ENCODE results near the gene RUNX2.

The RUNX2 gene

GRCh38 chr6:45685076-45685475 is 356.9 kb downstream of the RUNX2 start:
- H3K36me3 ChIP-seq (ENCODE audit: control insufficient read depth in 1 of 2, insufficient read depth in 2 of 2, low read length in 2 of 2): no peaks in the 10 kb centered on the region
- no peak overlapping the region for H3K4me3 ChIP-seq (ENCODE audit: low read depth in 1 of 2, low read length in 2 of 2)
- no peak overlapping the region for H3K27ac ChIP-seq (ENCODE audit: low read depth, low read length)
- H3K27me3 ChIP-seq (ENCODE audit: control insufficient read depth in 1 of 2, insufficient read depth in 2 of 2, low read length in 2 of 2): peaks cover 0 to 2% of the 10 kb centered on the region in 2 donors
- H3K9me3 ChIP-seq (ENCODE audit: control insufficient read depth in 1 of 2, low read length in 2 of 2): peaks cover 3 to 9% of the 10 kb centered on the region in 2 donors
- no peak overlapping the region for H3K9ac ChIP-seq (ENCODE audit: low read depth in 1 of 2, low read length in 2 of 2)
- no peaks in the 10 kb centered on the region for H3K4me1 ChIP-seq (ENCODE audit: control insufficient read depth in 1 of 2, insufficient read depth in 2 of 2, low read length in 2 of 2)

GRCh38 chr6:45686841-45687569 is 358.9 kb downstream of the RUNX2 start:
- peaks cover 0 to 2% of the 10 kb centered on the region in 2 donors for H3K27me3 ChIP-seq (ENCODE audit: control insufficient read depth in 1 of 2, insufficient read depth in 2 of 2, low read length in 2 of 2)
- H3K36me3 ChIP-seq (ENCODE audit: control insufficient read depth in 1 of 2, insufficient read depth in 2 of 2, low read length in 2 of 2): no peaks in the 10 kb centered on the region
- no peaks in the 10 kb centered on the region for H3K4me1 ChIP-seq (ENCODE audit: control insufficient read depth in 1 of 2, insufficient read depth in 2 of 2, low read length in 2 of 2)
- H3K27ac ChIP-seq (ENCODE audit: low read depth, low read length): no peak overlapping the region
- H3K9me3 ChIP-seq (ENCODE audit: control insufficient read depth in 1 of 2, low read length in 2 of 2): peaks cover 2 to 4% of the 10 kb centered on the region in 2 donors
- H3K4me3 ChIP-seq (ENCODE audit: low read depth in 1 of 2, low read length in 2 of 2): no peak overlapping the region
- no peak overlapping the region for H3K9ac ChIP-seq (ENCODE audit: low read depth in 1 of 2, low read length in 2 of 2)

- no peaks in the 10 kb centered on the region for H3K4me1 ChIP-seq (ENCODE audit: control insufficient read depth in 1 of 2, insufficient read depth in 2 of 2, low read length in 2 of 2)
- H3K9ac ChIP-seq (ENCODE audit: low read depth in 1 of 2, low read length in 2 of 2): no peak overlapping the region
- no peak overlapping the region for H3K4me3 ChIP-seq (ENCODE audit: low read depth in 1 of 2, low read length in 2 of 2)
- H3K27me3 ChIP-seq (ENCODE audit: control insufficient read depth in 1 of 2, insufficient read depth in 2 of 2, low read length in 2 of 2): peaks cover 0 to 2% of the 10 kb centered on the region in 2 donors
- no peaks in the 10 kb centered on the region for H3K9me3 ChIP-seq (ENCODE audit: control insufficient read depth in 1 of 2, low read length in 2 of 2)
- no peaks in the 10 kb centered on the region for H3K36me3 ChIP-seq (ENCODE audit: control insufficient read depth in 1 of 2, insufficient read depth in 2 of 2, low read length in 2 of 2)
- H3K27ac ChIP-seq (ENCODE audit: low read depth, low read length): no peak overlapping the region
These were observed 359.4 kb downstream of the RUNX2 start for GRCh38 chr6:45687570-45687969.

GRCh38 chr6:45688180-45688579 is 360.1 kb downstream of the RUNX2 start:
- no peak overlapping the region for H3K27ac ChIP-seq (ENCODE audit: low read depth, low read length)
- peaks cover 0 to 2% of the 10 kb centered on the region in 2 donors for H3K27me3 ChIP-seq (ENCODE audit: control insufficient read depth in 1 of 2, insufficient read depth in 2 of 2, low read length in 2 of 2)
- no peaks in the 10 kb centered on the region for H3K9me3 ChIP-seq (ENCODE audit: control insufficient read depth in 1 of 2, low read length in 2 of 2)
- H3K4me1 ChIP-seq (ENCODE audit: control insufficient read depth in 1 of 2, insufficient read depth in 2 of 2, low read length in 2 of 2): no peaks in the 10 kb centered on the region
- H3K4me3 ChIP-seq (ENCODE audit: low read depth in 1 of 2, low read length in 2 of 2): no peak overlapping the region
- H3K36me3 ChIP-seq (ENCODE audit: control insufficient read depth in 1 of 2, insufficient read depth in 2 of 2, low read length in 2 of 2): no peaks in the 10 kb centered on the region
- no peak overlapping the region for H3K9ac ChIP-seq (ENCODE audit: low read depth in 1 of 2, low read length in 2 of 2)

GRCh38 chr6:45689926-45690615 is 361.9 kb downstream of the RUNX2 start:
- H3K36me3 ChIP-seq (ENCODE audit: control insufficient read depth in 1 of 2, insufficient read depth in 2 of 2, low read length in 2 of 2): no peaks in the 10 kb centered on the region
- H3K4me1 ChIP-seq (ENCODE audit: control insufficient read depth in 1 of 2, insufficient read depth in 2 of 2, low read length in 2 of 2): no peaks in the 10 kb centered on the region
- H3K9ac ChIP-seq (ENCODE audit: low read depth in 1 of 2, low read length in 2 of 2): no peak overlapping the region
- no peak overlapping the region for H3K27ac ChIP-seq (ENCODE audit: low read depth, low read length)
- H3K27me3 ChIP-seq (ENCODE audit: control insufficient read depth in 1 of 2, insufficient read depth in 2 of 2, low read length in 2 of 2): peaks cover 0 to 2% of the 10 kb centered on the region in 2 donors
- no peak overlapping the region for H3K4me3 ChIP-seq (ENCODE audit: low read depth in 1 of 2, low read length in 2 of 2)
- H3K9me3 ChIP-seq (ENCODE audit: control insufficient read depth in 1 of 2, low read length in 2 of 2): no peaks in the 10 kb centered on the region

GRCh38 chr6:45690846-45691245 is 362.7 kb downstream of the RUNX2 start:
- Histone ChIP-seq H3K36me3 (ENCODE audit: control insufficient read depth in 1 of 2, insufficient read depth in 2 of 2, low read length in 2 of 2) (no peaks in the 10 kb centered on the region), H3K27ac (ENCODE audit: low read depth, low read length) (no peak overlapping the region), H3K27me3 (ENCODE audit: control insufficient read depth in 1 of 2, insufficient read depth in 2 of 2, low read length in 2 of 2) (peaks cover 0 to 2% of the 10 kb centered on the region in 2 donors), H3K4me1 (ENCODE audit: control insufficient read depth in 1 of 2, insufficient read depth in 2 of 2, low read length in 2 of 2) (no peaks in the 10 kb centered on the region), H3K4me3 (ENCODE audit: low read depth in 1 of 2, low read length in 2 of 2) (no peak overlapping the region), H3K9ac (ENCODE audit: low read depth in 1 of 2, low read length in 2 of 2) (no peak overlapping the region), H3K9me3 (ENCODE audit: control insufficient read depth in 1 of 2, low read length in 2 of 2) (no peaks in the 10 kb centered on the region)

DNA sequence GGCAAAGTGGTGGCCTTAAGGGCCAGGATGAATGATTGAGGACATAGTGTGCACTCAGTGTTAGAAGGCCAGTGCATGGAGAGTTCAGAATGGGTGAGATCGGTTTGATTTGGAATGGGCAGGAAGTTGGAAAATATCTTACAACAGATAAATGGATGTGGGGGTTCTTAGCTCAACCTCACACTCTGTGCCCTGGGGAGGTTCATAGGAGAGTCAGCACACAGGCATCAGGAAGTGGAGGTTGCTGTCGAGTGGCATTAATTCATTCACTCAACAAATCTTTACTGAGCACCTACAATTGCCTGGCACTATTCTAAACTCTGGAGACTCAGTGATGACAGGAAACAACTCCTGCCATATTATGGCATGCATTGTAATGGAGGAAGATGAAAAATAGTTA is 363.3 kb downstream of the RUNX2 start:
- no peak overlapping the region for H3K27ac ChIP-seq (ENCODE audit: low read depth, low read length)
- H3K9me3 ChIP-seq (ENCODE audit: control insufficient read depth in 1 of 2, low read length in 2 of 2): no peaks in the 10 kb centered on the region
- H3K27me3 ChIP-seq (ENCODE audit: control insufficient read depth in 1 of 2, insufficient read depth in 2 of 2, low read length in 2 of 2): peaks cover 0 to 2% of the 10 kb centered on the region in 2 donors
- no peaks in the 10 kb centered on the region for H3K36me3 ChIP-seq (ENCODE audit: control insufficient read depth in 1 of 2, insufficient read depth in 2 of 2, low read length in 2 of 2)
- H3K4me1 ChIP-seq (ENCODE audit: control insufficient read depth in 1 of 2, insufficient read depth in 2 of 2, low read length in 2 of 2): no peaks in the 10 kb centered on the region
- no peak overlapping the region for H3K9ac ChIP-seq (ENCODE audit: low read depth in 1 of 2, low read length in 2 of 2)
- H3K4me3 ChIP-seq (ENCODE audit: low read depth in 1 of 2, low read length in 2 of 2): no peak overlapping the region

GRCh38 chr6:45692021-45692420 is 363.9 kb downstream of the RUNX2 start:
- Histone ChIP-seq H3K4me3 (ENCODE audit: low read depth in 1 of 2, low read length in 2 of 2) (no peak overlapping the region), H3K27ac (ENCODE audit: low read depth, low read length) (no peak overlapping the region), H3K36me3 (ENCODE audit: control insufficient read depth in 1 of 2, insufficient read depth in 2 of 2, low read length in 2 of 2) (no peaks in the 10 kb centered on the region), H3K27me3 (ENCODE audit: control insufficient read depth in 1 of 2, insufficient read depth in 2 of 2, low read length in 2 of 2) (peaks cover 0 to 2% of the 10 kb centered on the region in 2 donors), H3K9ac (ENCODE audit: low read depth in 1 of 2, low read length in 2 of 2) (no peak overlapping the region), H3K4me1 (ENCODE audit: control insufficient read depth in 1 of 2, insufficient read depth in 2 of 2, low read length in 2 of 2) (no peaks in the 10 kb centered on the region), H3K9me3 (ENCODE audit: control insufficient read depth in 1 of 2, low read length in 2 of 2) (no peaks in the 10 kb centered on the region)

DNA sequence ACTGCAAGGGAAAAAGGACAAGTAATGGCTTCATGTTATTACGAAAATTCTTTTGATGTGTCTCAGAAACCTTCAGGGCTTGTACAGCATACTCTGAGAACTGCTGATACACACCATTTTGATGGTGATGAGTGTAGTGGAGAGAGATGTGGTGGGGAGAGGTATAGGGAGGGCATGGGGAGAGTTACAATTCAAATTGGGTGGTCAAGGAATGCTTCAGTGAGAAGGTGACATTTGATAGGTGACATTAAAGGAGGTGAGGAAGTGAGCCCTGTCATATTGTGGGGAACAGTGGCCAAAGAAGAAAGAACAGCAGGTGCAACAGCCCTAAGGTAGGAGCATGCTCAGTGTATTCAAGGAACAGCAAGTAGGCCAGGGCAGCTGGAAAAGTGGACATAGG is 368.6 kb downstream of the RUNX2 start:
- no peaks in the 10 kb centered on the region for H3K9me3 ChIP-seq (ENCODE audit: control insufficient read depth in 1 of 2, low read length in 2 of 2)
- no peaks in the 10 kb centered on the region for H3K27me3 ChIP-seq (ENCODE audit: control insufficient read depth in 1 of 2, insufficient read depth in 2 of 2, low read length in 2 of 2)
- no peak overlapping the region for H3K27ac ChIP-seq (ENCODE audit: low read depth, low read length)
- no peaks in the 10 kb centered on the region for H3K4me1 ChIP-seq (ENCODE audit: control insufficient read depth in 1 of 2, insufficient read depth in 2 of 2, low read length in 2 of 2)
- no peak overlapping the region for H3K9ac ChIP-seq (ENCODE audit: low read depth in 1 of 2, low read length in 2 of 2)
- H3K4me3 ChIP-seq (ENCODE audit: low read depth in 1 of 2, low read length in 2 of 2): no peak overlapping the region
- H3K36me3 ChIP-seq (ENCODE audit: control insufficient read depth in 1 of 2, insufficient read depth in 2 of 2, low read length in 2 of 2): no peaks in the 10 kb centered on the region

- no peak overlapping the region for H3K4me3 ChIP-seq (ENCODE audit: low read depth in 1 of 2, low read length in 2 of 2)
These were observed 369.5 kb downstream of the RUNX2 start for GRCh38 chr6:45697605-45698004.

More at GRCh38 chr6:45697605-45698004, 369.5 kb downstream of the RUNX2 start:
- H3K9me3 ChIP-seq (ENCODE audit: control insufficient read depth in 1 of 2, low read length in 2 of 2): no peaks in the 10 kb centered on the region
- H3K27me3 ChIP-seq (ENCODE audit: control insufficient read depth in 1 of 2, insufficient read depth in 2 of 2, low read length in 2 of 2): no peaks in the 10 kb centered on the region
- H3K9ac ChIP-seq (ENCODE audit: low read depth in 1 of 2, low read length in 2 of 2): no peak overlapping the region
- no peak overlapping the region for H3K27ac ChIP-seq (ENCODE audit: low read depth, low read length)
- H3K36me3 ChIP-seq (ENCODE audit: control insufficient read depth in 1 of 2, insufficient read depth in 2 of 2, low read length in 2 of 2): no peaks in the 10 kb centered on the region
- no peaks in the 10 kb centered on the region for H3K4me1 ChIP-seq (ENCODE audit: control insufficient read depth in 1 of 2, insufficient read depth in 2 of 2, low read length in 2 of 2)
